Trophoblast cell (in vitro differentiated cells and primary cell): ENCODE results near the gene ACO1.

Experiments used
- DNase-seq, 2 donors: peaks; one replicate each; pipeline ENCODE4 v3.0.0-alpha.2; 2016
- H2AFZ ChIP-seq: 2 replicates; pipeline ENCODE4 v1.6.1; 2013; ENCODE audit warnings: low read length, moderate library complexity, mild to moderate bottlenecking; ENCODE audit not compliant: insufficient read depth, poor library complexity
- H2AK5ac ChIP-seq: 2 replicates; pipeline ENCODE4 v1.6.1; 2013; ENCODE audit warnings: mild to moderate bottlenecking, low read length
- H2BK120ac ChIP-seq: 2 replicates; pipeline ENCODE4 v1.6.1; 2013; ENCODE audit warnings: low read length, mild to moderate bottlenecking, moderate library complexity; ENCODE audit not compliant: insufficient read depth, poor library complexity
- H2BK12ac ChIP-seq: 2 replicates; pipeline ENCODE4 v1.6.1; 2013; ENCODE audit warnings: mild to moderate bottlenecking, low read length, moderate library complexity
- H2BK5ac ChIP-seq: 2 replicates; pipeline ENCODE4 v1.6.1; 2013; ENCODE audit warnings: low read length, low read depth, moderate library complexity, mild to moderate bottlenecking; ENCODE audit not compliant: poor library complexity
- H3K14ac ChIP-seq: 2 replicates; pipeline ENCODE4 v1.6.1; 2013; ENCODE audit warnings: mild to moderate bottlenecking, low read length
- H3K18ac ChIP-seq: 2 replicates; pipeline ENCODE4 v1.6.1; 2013; ENCODE audit warnings: mild to moderate bottlenecking, low read length
- H3K23ac ChIP-seq: 2 replicates; pipeline ENCODE4 v1.6.1; 2013; ENCODE audit warnings: low read length
- H3K27ac ChIP-seq: 2 replicates; pipeline ENCODE4 v1.5.1; 2013; ENCODE audit warnings: low read depth, mild to moderate bottlenecking, inconsistent platforms, low read length, moderate library complexity
- H3K27me3 ChIP-seq: 2 replicates; pipeline ENCODE4 v1.6.1; 2013; ENCODE audit warnings: inconsistent platforms, mild to moderate bottlenecking, low read length, moderate library complexity; ENCODE audit not compliant: insufficient read depth
- H3K36me3 ChIP-seq, 2 experiments: 1 replicate in 1 of 2; 2 replicates in 1 of 2; pipeline ENCODE4 v1.6.1; 2013; ENCODE audit warnings: low read length in 2 of 2, mild to moderate bottlenecking in 2 of 2, moderate library complexity in 1 of 2; ENCODE audit not compliant: insufficient read depth in 2 of 2, control insufficient read depth in 1 of 2
- H3K4ac ChIP-seq: 2 replicates; pipeline ENCODE4 v1.6.1; 2013; ENCODE audit warnings: low read depth, mild to moderate bottlenecking, low read length, moderate library complexity
- H3K4me1 ChIP-seq, 2 experiments: 1 replicate in 1 of 2; 2 replicates in 1 of 2; pipeline ENCODE4 v1.6.1; 2013; ENCODE audit warnings: low read length in 2 of 2, mild to moderate bottlenecking in 2 of 2, moderate library complexity in 1 of 2; ENCODE audit not compliant: insufficient read depth in 2 of 2, control insufficient read depth in 1 of 2
- H3K4me2 ChIP-seq: 2 replicates; pipeline ENCODE4 v1.6.1; 2013; ENCODE audit warnings: inconsistent platforms, mild to moderate bottlenecking, low read length, moderate library complexity
- H3K4me3 ChIP-seq: 2 replicates; pipeline ENCODE4 v1.5.1; 2013; ENCODE audit warnings: mild to moderate bottlenecking, low read depth, low read length, inconsistent platforms
- H3K79me1 ChIP-seq: one replicate; pipeline ENCODE4 v1.6.1; 2013; ENCODE audit warnings: low read length
- H3K79me2 ChIP-seq: 2 replicates; pipeline ENCODE4 v1.6.1; 2013; ENCODE audit warnings: low read length, mild to moderate bottlenecking; ENCODE audit not compliant: control insufficient read depth, insufficient read depth, poor library complexity
- H3K9ac ChIP-seq: 2 replicates; pipeline ENCODE4 v1.6.1; 2013; ENCODE audit warnings: mild to moderate bottlenecking, low read length
- H3K9me3 ChIP-seq: 2 replicates; pipeline ENCODE4 v1.6.1; 2013; ENCODE audit warnings: low read depth, mild to moderate bottlenecking, control low read depth, inconsistent platforms, low read length; ENCODE audit not compliant: insufficient read depth
- H4K12ac ChIP-seq: 2 replicates; pipeline ENCODE4 v1.6.1; 2013; ENCODE audit warnings: low read depth, mild to moderate bottlenecking, low read length, moderate library complexity
- H4K8ac ChIP-seq: 2 replicates; pipeline ENCODE4 v1.6.1; 2013; ENCODE audit warnings: low read depth, mild to moderate bottlenecking, low read length, moderate library complexity
- H4K91ac ChIP-seq: one replicate; pipeline ENCODE4 v1.6.1; 2013; ENCODE audit warnings: low read depth, mild to moderate bottlenecking, low read length, moderate library complexity
- WGBS: extraction: QIAGEN DNeasy Blood & Tissue Kit; methylation state at CpG from one replicate; pipeline ENCODE4 v1.1.7; 2013; ENCODE audit warnings: missing lambda C conversion rate; ENCODE audit not compliant: insufficient read length, insufficient coverage; ENCODE audit errors: extremely low coverage; 5-methylcytosine and 5-hydroxymethylcytosine counted together

Gene ACO1

DNA sequence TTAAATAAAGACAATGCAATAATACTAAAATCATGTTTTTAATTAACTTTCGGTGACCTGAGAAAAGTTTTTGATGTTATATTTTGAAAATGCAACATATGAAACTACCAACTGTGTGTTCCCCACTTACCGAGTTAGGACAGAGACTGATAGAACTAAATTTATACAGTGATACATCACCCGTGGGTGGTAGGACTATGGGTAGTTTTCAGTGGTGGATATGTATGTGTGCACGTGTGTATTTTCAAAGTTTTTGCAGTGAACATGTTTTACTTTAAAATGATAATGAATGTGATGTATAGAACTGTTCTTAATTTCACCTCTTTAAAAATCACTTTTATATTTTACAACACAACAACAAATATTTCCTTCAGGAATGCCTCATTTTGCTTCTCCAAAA lies 25.0 kb upstream of the ACO1 start:
- Histone ChIP-seq H3K4ac (no peak overlapping the region), H3K18ac (no peak overlapping the region), H3K4me3 (no peak overlapping the region), H2BK12ac (no peak overlapping the region), H4K12ac (no peak overlapping the region), H3K79me1 (no peaks in the 10 kb centered on the region), H2AK5ac (no peak overlapping the region), H3K27me3 (no peaks in the 10 kb centered on the region), H3K79me2 (no peaks in the 10 kb centered on the region), H3K9ac (no peak overlapping the region), H3K14ac (no peak overlapping the region), H3K36me3 (no peaks in the 10 kb centered on the region), H3K27ac (no peak overlapping the region), H3K4me2 (no peak overlapping the region), H3K23ac (no peak overlapping the region), H3K4me1 (no peaks in the 10 kb centered on the region), H2BK5ac (no peak overlapping the region), H4K8ac (no peak overlapping the region), H2BK120ac (no peak overlapping the region), H4K91ac (no peak overlapping the region), H2AFZ (no peak overlapping the region), H3K9me3 (no peaks in the 10 kb centered on the region)
- no peak for DNase-seq
- no CpG with 5 or more reads among the region's 4 CpGs for WGBS

DNA sequence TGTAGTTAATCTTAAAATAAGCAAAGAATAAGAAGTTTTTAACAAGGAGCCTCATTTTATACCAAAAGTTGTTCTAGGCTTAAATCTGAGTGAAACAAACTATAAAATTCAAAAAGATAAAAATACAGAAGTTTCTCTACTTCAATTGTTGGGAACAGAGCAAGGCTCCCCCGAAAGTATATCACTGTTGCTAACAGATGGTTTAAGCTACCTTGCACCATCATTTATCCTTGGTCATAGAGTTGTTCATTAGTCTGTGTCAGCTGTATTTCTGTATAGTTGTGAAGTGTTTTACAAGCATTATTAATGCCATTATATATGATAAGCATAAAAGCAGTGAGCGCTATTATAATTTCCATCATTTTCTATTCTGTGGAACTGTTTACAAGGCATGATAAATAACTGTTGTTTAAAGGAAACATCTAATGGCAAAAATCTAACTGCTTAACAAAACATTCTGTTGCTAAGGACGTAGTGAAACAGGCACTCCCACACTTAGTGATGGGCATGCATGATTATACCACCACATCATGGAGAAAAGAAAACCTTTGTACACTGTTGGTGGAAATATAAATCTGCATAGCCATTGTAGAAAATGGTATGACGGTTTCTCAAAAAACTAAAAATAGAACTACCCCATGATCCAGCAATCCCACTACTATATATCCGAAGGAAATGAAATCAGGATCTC lies 23.3 kb upstream of the ACO1 start:
- Histone ChIP-seq H4K8ac (no peak overlapping the region), H4K91ac (no peak overlapping the region), H3K23ac (no peak overlapping the region), H2BK5ac (no peak overlapping the region), H3K79me1 (no peaks in the 10 kb centered on the region), H3K27me3 (no peaks in the 10 kb centered on the region), H3K4me1 (no peaks in the 10 kb centered on the region), H4K12ac (no peak overlapping the region), H3K9me3 (no peaks in the 10 kb centered on the region), H2AK5ac (no peak overlapping the region), H3K9ac (no peak overlapping the region), H3K18ac (no peak overlapping the region), H3K4me3 (no peak overlapping the region), H2AFZ (no peak overlapping the region), H2BK12ac (no peak overlapping the region), H3K79me2 (no peaks in the 10 kb centered on the region), H3K27ac (no peak overlapping the region), H3K4me2 (no peak overlapping the region), H2BK120ac (no peak overlapping the region), H3K36me3 (no peaks in the 10 kb centered on the region), H3K14ac (no peak overlapping the region), H3K4ac (no peak overlapping the region)
- no CpG with 5 or more reads among the region's 5 CpGs for WGBS
- DNase-seq: no peak

DNA sequence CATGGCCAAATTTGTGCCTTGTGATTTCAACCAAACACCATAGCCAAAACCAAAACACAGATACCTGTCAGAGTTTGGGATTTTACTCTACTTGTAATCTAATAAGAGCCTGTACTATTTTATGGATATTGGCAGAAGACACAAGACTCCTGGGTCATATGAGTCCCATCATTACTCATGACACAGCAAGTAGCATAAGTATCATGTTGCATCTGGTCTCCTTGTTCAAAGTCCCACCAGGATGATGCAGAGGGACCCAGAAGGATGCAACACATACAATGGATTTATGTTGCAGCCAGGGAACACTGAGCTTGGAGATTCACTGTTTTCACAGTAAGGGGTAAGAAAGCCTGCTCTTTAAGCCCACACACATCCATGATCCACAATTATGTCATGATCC lies 13.2 kb upstream of the ACO1 start:
- no peaks in the 10 kb centered on the region for H3K36me3 ChIP-seq
- no peak overlapping the region for H4K91ac ChIP-seq
- no peaks in the 10 kb centered on the region for H3K27me3 ChIP-seq
- H3K4ac ChIP-seq: no peak overlapping the region
- H3K9ac ChIP-seq: no peak overlapping the region
- no peaks in the 10 kb centered on the region for H3K4me1 ChIP-seq
- no peak overlapping the region for H3K18ac ChIP-seq
- H3K79me1 ChIP-seq: no peaks in the 10 kb centered on the region
- no peak overlapping the region for H4K8ac ChIP-seq
- no peak overlapping the region for H3K14ac ChIP-seq
- H2BK120ac ChIP-seq: no peak overlapping the region
- H4K12ac ChIP-seq: no peak overlapping the region
- H2AK5ac ChIP-seq: no peak overlapping the region
- no peak overlapping the region for H3K4me2 ChIP-seq
- no peak for DNase-seq
- no peak overlapping the region for H2BK5ac ChIP-seq
- no peak overlapping the region for H3K4me3 ChIP-seq
- no peak overlapping the region for H2AFZ ChIP-seq
- no peak overlapping the region for H2BK12ac ChIP-seq
- no peak overlapping the region for H3K23ac ChIP-seq
- H3K27ac ChIP-seq: no peak overlapping the region
- H3K9me3 ChIP-seq: no peaks in the 10 kb centered on the region
- no peaks in the 10 kb centered on the region for H3K79me2 ChIP-seq

DNA sequence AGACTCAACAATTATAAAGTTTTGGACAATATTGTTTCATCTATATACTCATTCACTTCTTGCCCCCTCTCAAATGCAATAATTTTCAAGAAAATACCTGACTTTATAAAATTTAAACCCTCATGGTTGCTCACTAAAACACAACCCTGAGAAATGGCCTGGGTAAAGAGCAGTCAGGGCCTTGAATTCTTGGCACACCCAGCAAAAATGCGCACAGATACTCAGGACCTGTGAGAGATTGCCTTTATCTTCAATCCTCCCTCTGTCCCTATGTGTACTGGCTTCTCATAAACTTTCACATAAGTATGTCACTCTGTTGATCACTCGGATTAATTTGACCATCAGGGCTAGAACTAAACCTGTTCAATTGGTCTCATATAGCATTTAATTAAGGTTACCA lies 12.8 kb upstream of the ACO1 start:
- H4K8ac ChIP-seq: no peak overlapping the region
- no peak overlapping the region for H3K4me2 ChIP-seq
- no peak overlapping the region for H2BK5ac ChIP-seq
- no peak overlapping the region for H3K18ac ChIP-seq
- H2AFZ ChIP-seq: no peak overlapping the region
- H4K12ac ChIP-seq: no peak overlapping the region
- H2BK12ac ChIP-seq: no peak overlapping the region
- H3K9ac ChIP-seq: no peak overlapping the region
- no peak overlapping the region for H2AK5ac ChIP-seq
- no peak overlapping the region for H3K23ac ChIP-seq
- no peak for DNase-seq
- no CpG with 5 or more reads among the region's 2 CpGs for WGBS
- no peak overlapping the region for H4K91ac ChIP-seq
- no peaks in the 10 kb centered on the region for H3K36me3 ChIP-seq
- H3K4me3 ChIP-seq: no peak overlapping the region
- H3K27me3 ChIP-seq: no peaks in the 10 kb centered on the region
- no peaks in the 10 kb centered on the region for H3K4me1 ChIP-seq
- H3K79me2 ChIP-seq: no peaks in the 10 kb centered on the region
- no peak overlapping the region for H3K4ac ChIP-seq
- no peak overlapping the region for H3K14ac ChIP-seq
- H2BK120ac ChIP-seq: no peak overlapping the region
- H3K9me3 ChIP-seq: no peaks in the 10 kb centered on the region
- H3K27ac ChIP-seq: no peak overlapping the region
- no peaks in the 10 kb centered on the region for H3K79me1 ChIP-seq
